Testis (tissue), 3 donors: ENCODE measurements around the gene TENM4. TPM values are rescaled to one million over a fixed set of nuclear protein-coding genes. Genes with fewer than 3 reads are reported as not detected.

Experiments used
- DNase-seq: peaks from one replicate; pipeline ENCODE4 v3.0.0-alpha.2; 2019
- H3K27ac ChIP-seq, 2 donors: fragments of 200-600 bp; sonication (generic); one replicate each; pipeline ENCODE4 v1.5.1; 2019
- H3K27me3 ChIP-seq: fragments of 200-600 bp; sonication (generic); one replicate; pipeline ENCODE4 v1.5.1; 2019
- H3K36me3 ChIP-seq: fragments of 200-600 bp; sonication (generic); one replicate; pipeline ENCODE4 v1.5.1; 2017; ENCODE audit warnings: low read depth; ENCODE audit errors: missing control alignments
- H3K4me1 ChIP-seq: fragments of 200-600 bp; sonication (generic); one replicate; pipeline ENCODE4 v1.5.1; 2019
- H3K4me3 ChIP-seq, 2 donors: fragments of 200-600 bp; sonication (generic); one replicate each; pipeline ENCODE4 v1.5.1; 2017 to 2019
- H3K9me3 ChIP-seq: fragments of 200-600 bp; sonication (generic); one replicate; pipeline ENCODE4 v1.5.1; 2017
- CTCF ChIP-seq, 3 experiments: fragments of 450-650 bp in 2 of 3; fragments of 200-600 bp in 1 of 3; sonication (generic) in 1 of 3; IDR thresholded peaks; one replicate each; pipeline ENCODE4 v1.5.1; 2016 to 2019; ENCODE audit warnings: antibody characterized with exemption in 3 of 3, mild to moderate bottlenecking in 2 of 3, moderate library complexity in 1 of 3
- POLR2A ChIP-seq: fragments of 450-650 bp; IDR thresholded peaks from one replicate; pipeline ENCODE4 v1.6.1; 2017; ENCODE audit warnings: antibody characterized with exemption, mild to moderate bottlenecking, moderate library complexity
- WGBS, 2 donors: methylation state at CpG; one replicate each; pipeline ENCODE4 v1.1.5; 2018; 5-methylcytosine and 5-hydroxymethylcytosine counted together
- intact Hi-C: fragments of 100-400 bp; cut with DNase I; formaldehyde crosslinking; loops from one replicate; pipeline ENCODE4 v1.15.1; 2023; ENCODE audit warnings: low total_unique reads
- polyA plus RNA-seq: library from polyadenylated mRNA; stranded (reverse); fragments of 350-450 nt; fragmentation: Illumina TruSeq; extraction: RNeasy Lipid Tissue Mini Kit (QIAGEN cat#74804); gene quantifications from one replicate; pipeline ENCODE4 v1.2.3, GENCODE V29; 2014; ENCODE audit warnings: low read depth, low replicate concordance; ENCODE audit not compliant: insufficient read depth
- total RNA-seq, 2 donors: library from RNA; depleted of rRNA; stranded (reverse); fragments of >200 nt; gene quantifications; one replicate each; pipeline ENCODE4 v1.2.3, GENCODE V29; 2016

The TENM4 gene
- total and polyA plus RNA-seq, 3 donors from 2014 or later, result 10.6 to 17.9 (median 11.4) TPM

GRCh38 chr11:79242616-79243015 lies 198.2 kb downstream of the TENM4 start:
- Histone ChIP-seq H3K36me3 (no peaks in the 10 kb centered on the region), H3K4me1 (peaks cover 8% of the 10 kb centered on the region), H3K4me3 (no peak overlapping the region), H3K9me3 (no peaks in the 10 kb centered on the region), H3K27me3 (no peaks in the 10 kb centered on the region), H3K27ac (no peak overlapping the region)
- intact Hi-C loops, result no loop called here
- DNase-seq, result no peak
- no peak for TF ChIP-seq CTCF (IDR thresholded peaks at IDR 0.05)
- no peak for TF ChIP-seq POLR2A
- WGBS, 2 donors, result 64 to 69% methylated on average over 3 of the region's 3 CpGs

- Histone ChIP-seq H3K4me3 (no peak overlapping the region), H3K36me3 (no peaks in the 10 kb centered on the region), H3K4me1 (peaks cover 14% of the 10 kb centered on the region), H3K27me3 (no peaks in the 10 kb centered on the region), H3K9me3 (no peaks in the 10 kb centered on the region), H3K27ac (no peak overlapping the region)
- TF ChIP-seq CTCF (IDR thresholded peaks at IDR 0.05), result no peak
- TF ChIP-seq POLR2A, result no peak
- intact Hi-C loops, result no loop called here
- DNase-seq, result no peak
- WGBS, 2 donors, result 82 to 87% methylated on average over 7 of the region's 7 CpGs
These were observed 199.0 kb downstream of the TENM4 start for GRCh38 chr11:79241852-79242241.

- DNase-seq, result no peak
- 88 to 91% methylated on average over 7 of the region's 7 CpGs for WGBS, 2 donors
- TF ChIP-seq CTCF (IDR thresholded peaks at IDR 0.05), result no peak
- no peak for TF ChIP-seq POLR2A
- H3K27ac ChIP-seq, result no peak overlapping the region
- no peaks in the 10 kb centered on the region for H3K9me3 ChIP-seq
- intact Hi-C loops, result no loop called here
- H3K27me3 ChIP-seq, result no peaks in the 10 kb centered on the region
- no peak overlapping the region for H3K4me3 ChIP-seq
- H3K36me3 ChIP-seq, result no peaks in the 10 kb centered on the region
- peaks cover 14% of the 10 kb centered on the region for H3K4me1 ChIP-seq
These were observed 199.5 kb downstream of the TENM4 start for GRCh38 chr11:79241205-79241851.

GRCh38 chr11:79237703-79238102 lies 203.1 kb downstream of the TENM4 start:
- no peak for DNase-seq
- WGBS, 2 donors, result 33 to 35% methylated on average over 6 of the region's 6 CpGs
- no peak for TF ChIP-seq POLR2A
- no peak for TF ChIP-seq CTCF (IDR thresholded peaks at IDR 0.05)
- H3K4me1 ChIP-seq, result peaks cover 7% of the 10 kb centered on the region
- no peak overlapping the region for H3K27ac ChIP-seq
- no peaks in the 10 kb centered on the region for H3K9me3 ChIP-seq
- intact Hi-C loops, result no loop called here
- H3K36me3 ChIP-seq, result no peaks in the 10 kb centered on the region
- H3K27me3 ChIP-seq, result no peaks in the 10 kb centered on the region
- H3K4me3 ChIP-seq, result no peak overlapping the region

GRCh38 chr11:79237091-79237490 lies 203.7 kb downstream of the TENM4 start:
- Histone ChIP-seq H3K9me3 (no peaks in the 10 kb centered on the region), H3K36me3 (no peaks in the 10 kb centered on the region), H3K4me1 (peaks cover 7% of the 10 kb centered on the region), H3K27me3 (no peaks in the 10 kb centered on the region), H3K4me3 (no peak overlapping the region), H3K27ac (peak overlapping the region in 1 of 2 donors; percentile 59)
- intact Hi-C loops, result no loop called here
- TF ChIP-seq POLR2A, result no peak
- no peak for TF ChIP-seq CTCF (IDR thresholded peaks at IDR 0.05)
- DNase-seq, result no peak
- 73 to 87% methylated on average over 5 of the region's 5 CpGs for WGBS, 2 donors
